PC-3 (cell line): ENCODE results near the gene CALN1. TPM values are rescaled to one million over a fixed set of nuclear protein-coding genes. Genes with fewer than 3 reads are reported as not detected.
A peak's percentile ranks its signal among the peaks of the same experiment; 100 is the strongest.

Experiments used
- ATAC-seq: fragments of 200-7000 bp; cut with Tn5 transposase; 2 replicates; pipeline ENCODE4 v1.9.1; 2020; ENCODE audit warnings: mild to moderate bottlenecking, moderate library complexity
- BruUV-seq: library from RNA; stranded (reverse); fragments of 400-500 nt; replicated peaks from 2 replicates; lab custom pipeline; 2021; lab: Mats Ljungman, UMichigan
- CTCF ChIA-PET: fragments of 300-600 bp; sonication (Branson Sonifier 250); formaldehyde crosslinking; loops from one replicate; lab custom pipeline; 2022; ENCODE audit warnings: antibody characterized with exemption; lab: Charles Lee
- POLR2A ChIA-PET: fragments of 300-600 bp; sonication (Branson Sonifier 250); formaldehyde crosslinking; loops from one replicate; lab custom pipeline; 2022; ENCODE audit warnings: antibody characterized with exemption; ENCODE audit not compliant: unreplicated experiment; lab: Charles Lee
- DNase-seq: peaks from one replicate; pipeline ENCODE4 v3.0.0-alpha.2; 2015
- H2AFZ ChIP-seq: fragments of 300-600 bp; sonication (generic); 2 replicates; pipeline ENCODE4 v1.6.0; 2016; ENCODE audit warnings: antibody characterized with exemption, low read length
- H3F3A ChIP-seq: fragments of 300-600 bp; sonication (generic); one replicate; pipeline ENCODE4 v1.6.0; 2017; ENCODE audit warnings: antibody characterized with exemption, low read length, control low read depth, mild to moderate bottlenecking; ENCODE audit not compliant: unreplicated experiment
- H3K27ac ChIP-seq: fragments of 300-600 bp; sonication (generic); 2 replicates; pipeline ENCODE4 v1.5.1; 2016; ENCODE audit warnings: mild to moderate bottlenecking, low read length
- H3K27me3 ChIP-seq: fragments of 300-600 bp; sonication (generic); 2 replicates; pipeline ENCODE4 v1.6.1; 2016; ENCODE audit warnings: low read length, mixed read lengths
- H3K36me3 ChIP-seq: fragments of 300-600 bp; sonication (generic); 2 replicates; pipeline ENCODE4 v1.6.1; 2016; ENCODE audit warnings: low read depth, mixed run types, low read length, mixed read lengths
- H3K4me1 ChIP-seq: fragments of 300-600 bp; sonication (generic); 2 replicates; pipeline ENCODE4 v1.5.1; 2016; ENCODE audit warnings: low read length; ENCODE audit not compliant: insufficient read depth
- H3K4me2 ChIP-seq: fragments of 300-600 bp; sonication (generic); 2 replicates; pipeline ENCODE4 v1.6.0; 2016; ENCODE audit warnings: low read length
- H3K4me3 ChIP-seq: fragments of 300-600 bp; sonication (generic); 2 replicates; pipeline ENCODE4 v1.5.1; 2016; ENCODE audit warnings: mild to moderate bottlenecking, low read length, mixed read lengths
- H3K79me2 ChIP-seq: fragments of 300-600 bp; sonication (generic); 2 replicates; pipeline ENCODE4 v1.6.1; 2017; ENCODE audit warnings: low read length, mixed read lengths
- H3K9ac ChIP-seq: fragments of 300-600 bp; sonication (generic); 2 replicates; pipeline ENCODE4 v1.6.0; 2016; ENCODE audit warnings: mild to moderate bottlenecking, low read length
- H3K9me2 ChIP-seq: fragments of 300-600 bp; sonication (generic); replicated peaks from 2 replicates; pipeline ENCODE4 v1.6.1; 2016; ENCODE audit warnings: mixed run types, low read length, mixed read lengths
- H3K9me3 ChIP-seq: fragments of 300-600 bp; sonication (generic); 2 replicates; pipeline ENCODE4 v1.6.1; 2016; ENCODE audit warnings: low read length, mixed read lengths
- H4K20me1 ChIP-seq: fragments of 300-600 bp; sonication (generic); 2 replicates; pipeline ENCODE4 v1.6.1; 2016; ENCODE audit warnings: low read length, mixed read lengths
- CTCF ChIP-seq: fragments of 300-600 bp; sonication (generic); conservative IDR thresholded peaks from 2 replicates; pipeline ENCODE4 v1.5.1; 2017; ENCODE audit warnings: antibody characterized with exemption, low read depth, mild to moderate bottlenecking, low read length
- EZH2 ChIP-seq: fragments of 300-600 bp; sonication (generic); IDR thresholded peaks from one replicate; pipeline ENCODE4 v1.6.1; 2017; ENCODE audit warnings: antibody characterized with exemption, mild to moderate bottlenecking, low read length; ENCODE audit not compliant: unreplicated experiment
- EZH2phosphoT487 ChIP-seq: fragments of 300-600 bp; sonication (generic); IDR thresholded peaks from 2 replicates; pipeline ENCODE4 v1.6.1; 2018; ENCODE audit warnings: mild to moderate bottlenecking, antibody characterized with exemption, low read length, borderline replicate concordance
- intact Hi-C: fragments of 100-400 bp; cut with micrococcal nuclease; formaldehyde crosslinking; loops from 2 replicates; pipeline ENCODE4 v1.9.0; 2023
- total RNA-seq: library from RNA; depleted of rRNA; stranded (reverse); fragments of >200 nt; gene quantifications from 2 replicates; pipeline ENCODE4 v1.2.3, GENCODE V29; 2014

The CALN1 gene
- total RNA-seq, 1 experiment from 2014 or later: not detected

DNA sequence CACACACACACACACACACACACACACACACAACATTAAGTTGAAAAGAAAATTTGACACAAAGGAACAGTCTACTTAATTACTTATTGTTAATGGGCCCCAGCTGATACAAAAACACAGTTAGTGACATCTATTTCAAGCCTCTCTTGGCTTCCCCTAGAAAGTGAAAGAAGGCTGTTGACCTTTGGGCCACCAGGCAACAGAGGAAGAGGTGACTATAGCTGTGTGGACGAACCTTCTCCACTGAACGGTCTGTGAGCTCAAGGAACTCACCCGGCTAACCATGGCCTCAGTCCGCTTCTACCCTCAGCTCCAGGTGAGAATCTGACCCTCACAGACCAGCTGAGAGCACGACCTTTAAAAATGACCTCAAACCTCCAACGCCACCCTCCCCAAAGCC lies 32.9 kb upstream of the CALN1 start:
- H3K79me2 ChIP-seq: no peaks in the 10 kb centered on the region
- no TSS peak for BruUV-seq
- no peak for DNase-seq
- intact Hi-C loops: no loop called here
- no peak overlapping the region for H2AFZ ChIP-seq
- H3F3A ChIP-seq: no peaks in the 10 kb centered on the region
- no peak overlapping the region for H3K4me2 ChIP-seq
- H3K36me3 ChIP-seq: no peaks in the 10 kb centered on the region
- H3K9me2 ChIP-seq: no peaks in the 10 kb centered on the region
- no peak for ATAC-seq
- TF ChIP-seq CTCF (no peak), EZH2 (no peak), EZH2phosphoT487 (no peak)
- no peaks in the 10 kb centered on the region for H3K9me3 ChIP-seq
- no peak overlapping the region for H3K27ac ChIP-seq
- no peaks in the 10 kb centered on the region for H3K4me1 ChIP-seq
- CTCF ChIA-PET: no interaction called here
- H3K4me3 ChIP-seq: no peak overlapping the region
- POLR2A ChIA-PET: no interaction called here
- no peak overlapping the region for H3K9ac ChIP-seq
- H4K20me1 ChIP-seq: no peaks in the 10 kb centered on the region
- peaks cover 34% of the 10 kb centered on the region for H3K27me3 ChIP-seq

GRCh38 chr7:72444026-72444776 lies 32.1 kb upstream of the CALN1 start:
- H3K27me3 ChIP-seq: peaks cover 34% of the 10 kb centered on the region
- H3K4me1 ChIP-seq: no peaks in the 10 kb centered on the region
- TF ChIP-seq CTCF (no peak), EZH2 (no peak), EZH2phosphoT487 (no peak)
- H3F3A ChIP-seq: no peaks in the 10 kb centered on the region
- H3K4me2 ChIP-seq: no peak overlapping the region
- CTCF ChIA-PET: no interaction called here
- H4K20me1 ChIP-seq: no peaks in the 10 kb centered on the region
- no TSS peak for BruUV-seq
- H3K27ac ChIP-seq: no peak overlapping the region
- H3K79me2 ChIP-seq: no peaks in the 10 kb centered on the region
- no peak for DNase-seq
- no peak overlapping the region for H3K9ac ChIP-seq
- no peaks in the 10 kb centered on the region for H3K9me3 ChIP-seq
- no peaks in the 10 kb centered on the region for H3K9me2 ChIP-seq
- H3K4me3 ChIP-seq: no peak overlapping the region
- POLR2A ChIA-PET: no interaction called here
- no peaks in the 10 kb centered on the region for H3K36me3 ChIP-seq
- intact Hi-C loops: no loop called here
- no peak for ATAC-seq
- no peak overlapping the region for H2AFZ ChIP-seq

- no peaks in the 10 kb centered on the region for H3F3A ChIP-seq
- DNase-seq (peak; percentile 6), ATAC-seq (no peak)
- no peak for TF ChIP-seq EZH2phosphoT487
- no peak for TF ChIP-seq EZH2
- no peak for TF ChIP-seq CTCF
- no peaks in the 10 kb centered on the region for H3K9me2 ChIP-seq
- H3K79me2 ChIP-seq: no peaks in the 10 kb centered on the region
- intact Hi-C loops: no loop called here
- no peaks in the 10 kb centered on the region for H3K4me1 ChIP-seq
- ChIA-PET POLR2A (no interaction called here), CTCF (no interaction called here)
- H4K20me1 ChIP-seq: no peaks in the 10 kb centered on the region
- peaks cover 21% of the 10 kb centered on the region for H3K27me3 ChIP-seq
- H3K27ac ChIP-seq: no peak overlapping the region
- no peak overlapping the region for H3K4me3 ChIP-seq
- H3K9me3 ChIP-seq: no peaks in the 10 kb centered on the region
- BruUV-seq: no TSS peak
- H3K36me3 ChIP-seq: no peaks in the 10 kb centered on the region
- no peak overlapping the region for H2AFZ ChIP-seq
- no peak overlapping the region for H3K9ac ChIP-seq
- H3K4me2 ChIP-seq: no peak overlapping the region
Observed at GRCh38 chr7:72441791-72442190, 29.7 kb upstream of the CALN1 start.
